Measurements from ENCODE around the gene SERINC3. TPM values are rescaled to one million over a fixed set of nuclear protein-coding genes. Genes with fewer than 3 reads are reported as not detected.

Gene SERINC3
- total RNA-seq, 4 donors from 2014 or later = 119 to 140 (median 131) TPM

DNA sequence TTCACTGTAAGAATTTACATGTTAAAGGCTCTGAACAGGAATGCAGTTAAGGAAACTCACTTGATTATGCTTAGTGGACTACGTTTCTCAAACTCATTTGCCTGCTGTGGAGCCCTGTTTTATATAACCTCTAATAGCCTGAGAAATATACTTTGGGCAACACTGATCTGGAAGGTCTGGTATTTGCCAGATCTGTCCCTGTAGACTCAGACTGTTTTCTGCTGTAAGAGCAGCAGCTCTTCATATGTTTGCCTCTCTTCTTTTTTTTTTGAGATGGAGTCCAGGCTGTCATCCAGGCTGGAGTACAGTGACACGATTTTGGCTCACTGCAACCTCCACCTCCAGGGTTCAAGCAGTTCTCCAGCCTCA, 36.1 kb downstream of the SERINC3 start:
- Histone ChIP-seq H3K4me3 (no peak overlapping the region), H3K27ac (peak overlapping the region in 1 of 4 donors; percentile 36), H3K9me3 (no peaks in the 10 kb centered on the region), H3K4me1 (peaks cover 0 to 12% (median 2%) of the 10 kb centered on the region in 3 donors), H3K27me3 (no peaks in the 10 kb centered on the region), H3K36me3 (peaks cover 0 to 100% of the 10 kb centered on the region in 2 donors)
- no peak for ATAC-seq
- TF ChIP-seq EP300 (IDR thresholded peaks at IDR 0.05) = no peak
- 65 to 76% methylated on average over 2 of the region's 2 CpGs for whole genome bisulfite sequencing, 2 donors (ENCODE audit: low coverage in 1 of 2)

DNA sequence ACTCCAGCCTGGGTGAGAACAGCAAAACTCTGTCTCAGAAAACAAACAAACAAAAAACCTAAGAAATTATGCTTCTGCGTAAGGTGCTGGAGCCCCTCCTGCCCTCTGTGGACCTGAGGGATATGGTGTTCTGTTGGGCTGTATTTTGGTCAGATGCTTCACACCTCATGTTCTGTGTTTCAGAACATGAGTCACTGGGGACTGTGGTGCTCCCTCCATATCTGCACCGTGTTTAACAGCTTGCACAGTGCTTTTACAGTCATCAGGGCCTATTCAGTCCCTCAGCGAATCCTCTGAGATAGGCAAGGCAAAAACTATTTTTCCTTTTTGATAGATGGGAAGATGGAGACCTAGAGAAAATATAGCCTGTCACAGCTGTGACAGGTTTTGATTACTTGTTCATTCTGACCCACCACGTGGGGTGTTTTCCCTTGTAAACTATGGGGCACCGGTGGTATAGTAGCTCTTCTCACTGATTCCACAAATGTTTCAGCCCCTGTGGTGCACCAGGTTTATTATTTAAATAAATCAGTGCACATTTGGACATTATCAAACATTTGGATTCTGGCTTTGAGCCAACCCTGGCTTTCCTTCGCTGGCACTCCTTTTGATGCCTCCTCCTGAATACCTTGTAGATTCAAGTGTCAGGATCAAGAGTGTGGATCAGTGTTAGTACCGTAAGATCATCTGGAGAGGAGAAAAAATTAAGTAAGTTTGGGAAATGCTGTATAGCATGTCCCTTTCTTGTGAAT, 36.6 kb downstream of the SERINC3 start:
- 74 to 81% methylated on average over 6 to 7 of the region's 7 CpGs for WGBS, 2 donors (ENCODE audit: low coverage in 1 of 2)
- peaks cover 0 to 100% of the 10 kb centered on the region in 2 donors for H3K36me3 ChIP-seq
- peaks cover 0 to 8% (median 2%) of the 10 kb centered on the region in 3 donors for H3K4me1 ChIP-seq
- no peak overlapping the region for H3K4me3 ChIP-seq
- peak; percentile 10 for TF ChIP-seq POLR2AphosphoS5 (IDR thresholded peaks at IDR 0.05)
- TF ChIP-seq, protein P1, sequence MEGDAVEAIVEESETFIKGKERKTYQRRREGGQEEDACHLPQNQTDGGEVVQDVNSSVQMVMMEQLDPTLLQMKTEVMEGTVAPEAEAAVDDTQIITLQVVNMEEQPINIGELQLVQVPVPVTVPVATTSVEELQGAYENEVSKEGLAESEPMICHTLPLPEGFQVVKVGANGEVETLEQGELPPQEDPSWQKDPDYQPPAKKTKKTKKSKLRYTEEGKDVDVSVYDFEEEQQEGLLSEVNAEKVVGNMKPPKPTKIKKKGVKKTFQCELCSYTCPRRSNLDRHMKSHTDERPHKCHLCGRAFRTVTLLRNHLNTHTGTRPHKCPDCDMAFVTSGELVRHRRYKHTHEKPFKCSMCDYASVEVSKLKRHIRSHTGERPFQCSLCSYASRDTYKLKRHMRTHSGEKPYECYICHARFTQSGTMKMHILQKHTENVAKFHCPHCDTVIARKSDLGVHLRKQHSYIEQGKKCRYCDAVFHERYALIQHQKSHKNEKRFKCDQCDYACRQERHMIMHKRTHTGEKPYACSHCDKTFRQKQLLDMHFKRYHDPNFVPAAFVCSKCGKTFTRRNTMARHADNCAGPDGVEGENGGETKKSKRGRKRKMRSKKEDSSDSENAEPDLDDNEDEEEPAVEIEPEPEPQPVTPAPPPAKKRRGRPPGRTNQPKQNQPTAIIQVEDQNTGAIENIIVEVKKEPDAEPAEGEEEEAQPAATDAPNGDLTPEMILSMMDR (IDR thresholded peaks at IDR 0.05) = no peak
- no peak for TF ChIP-seq POLR2A (IDR thresholded peaks at IDR 0.05)
- H3K27ac ChIP-seq = peak overlapping the region in 1 of 4 donors; percentile 13
- H3K27me3 ChIP-seq = no peaks in the 10 kb centered on the region
- ATAC-seq = no peak
- no peaks in the 10 kb centered on the region for H3K9me3 ChIP-seq

DNA sequence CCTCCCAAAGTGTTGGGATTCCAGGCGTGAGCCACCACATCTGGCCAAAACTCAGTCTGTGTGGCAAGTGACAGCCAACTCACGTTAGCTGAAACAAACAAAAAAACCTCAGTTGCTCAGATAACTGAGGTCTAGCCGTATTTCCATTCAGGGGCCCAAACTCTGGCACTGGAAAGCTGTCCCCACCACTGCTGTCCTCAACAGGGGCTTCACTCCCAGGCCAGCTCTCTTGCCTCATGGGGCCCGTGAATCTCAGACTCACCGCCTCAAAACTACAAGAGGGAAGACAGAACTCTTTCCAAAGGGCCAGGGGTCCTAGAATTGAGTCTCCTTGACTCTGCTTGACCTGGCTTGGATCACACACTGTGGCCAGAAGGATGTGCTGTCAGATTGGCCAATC, 38.8 kb downstream of the SERINC3 start:
- H3K9me3 ChIP-seq = no peaks in the 10 kb centered on the region
- no peaks in the 10 kb centered on the region for H3K27me3 ChIP-seq
- TF ChIP-seq EP300 (IDR thresholded peaks at IDR 0.05) (no peak), POLR2AphosphoS5 (IDR thresholded peaks at IDR 0.05) (no peak), POLR2A (IDR thresholded peaks at IDR 0.05) (no peak)
- TF ChIP-seq, protein P1 (IDR thresholded peaks at IDR 0.05) = no peak
- no peak for ATAC-seq
- peaks cover 0 to 87% of the 10 kb centered on the region in 2 donors for H3K36me3 ChIP-seq
- H3K4me3 ChIP-seq = no peak overlapping the region
- peaks cover 0 to 8% (median 2%) of the 10 kb centered on the region in 3 donors for H3K4me1 ChIP-seq
- H3K27ac ChIP-seq = no peak overlapping the region
- WGBS, 2 donors (ENCODE audit: low coverage in 1 of 2) = 100% methylated on average over 1 to 2 of the region's 5 CpGs

DNA sequence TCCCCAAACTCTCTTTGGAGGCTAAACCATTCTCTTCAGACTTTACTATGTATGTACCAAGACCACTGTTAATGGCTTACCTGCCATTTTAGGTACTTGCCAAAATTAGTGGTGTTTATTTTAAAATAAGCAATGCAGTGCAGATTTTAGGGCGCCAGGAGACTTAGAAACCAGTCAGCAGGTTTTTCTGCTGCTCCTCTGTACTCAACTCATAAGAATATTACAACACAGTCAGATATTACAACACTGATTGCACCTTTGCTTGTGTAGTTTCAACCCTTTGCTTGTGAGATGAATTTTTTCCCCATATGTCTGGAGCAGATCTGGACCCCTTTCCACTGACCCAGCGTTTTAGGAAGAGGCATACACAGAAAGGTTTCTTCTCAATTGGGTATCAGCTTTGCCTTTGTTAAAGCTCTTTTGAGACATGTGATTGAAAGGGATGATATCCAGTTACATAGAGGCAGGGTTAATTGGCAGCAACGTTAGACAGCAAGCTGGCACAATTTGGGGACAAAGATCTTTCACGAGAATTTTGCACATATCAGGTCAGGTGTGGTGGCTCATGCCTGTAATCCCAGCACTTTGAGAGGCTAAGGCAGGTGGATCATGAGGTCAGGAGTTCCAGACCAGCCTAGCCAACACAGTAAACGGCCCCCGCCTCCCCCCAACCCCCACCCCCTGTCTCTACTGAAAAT, 40.0 kb downstream of the SERINC3 start:
- Histone ChIP-seq H3K9me3 (no peaks in the 10 kb centered on the region), H3K27me3 (no peaks in the 10 kb centered on the region), H3K4me3 (no peak overlapping the region), H3K27ac (no peak overlapping the region), H3K4me1 (peaks cover 0 to 12% (median 2%) of the 10 kb centered on the region in 3 donors), H3K36me3 (peaks cover 0 to 74% of the 10 kb centered on the region in 2 donors)
- no peak for ATAC-seq
- 87 to 88% methylated on average over 2 to 3 of the region's 6 CpGs for WGBS, 2 donors (ENCODE audit: low coverage in 1 of 2)
- TF ChIP-seq, protein P1 (IDR thresholded peaks at IDR 0.05) = no peak
- no peak for TF ChIP-seq POLR2AphosphoS5 (IDR thresholded peaks at IDR 0.05)
- no peak for TF ChIP-seq POLR2A (IDR thresholded peaks at IDR 0.05)
- TF ChIP-seq EP300 (IDR thresholded peaks at IDR 0.05) = no peak

GRCh38 chr20:44480097-44480496, 41.8 kb downstream of the SERINC3 start:
- Histone ChIP-seq H3K4me1 (peaks cover 0 to 20% (median 0%) of the 10 kb centered on the region in 3 donors), H3K9me3 (no peaks in the 10 kb centered on the region), H3K4me3 (no peak overlapping the region), H3K27me3 (no peaks in the 10 kb centered on the region), H3K36me3 (peaks cover 0 to 57% of the 10 kb centered on the region in 2 donors), H3K27ac (no peak overlapping the region)
- ATAC-seq = no peak
- TF ChIP-seq EP300 (IDR thresholded peaks at IDR 0.05) = no peak
- no peak for TF ChIP-seq POLR2AphosphoS5 (IDR thresholded peaks at IDR 0.05)
- TF ChIP-seq POLR2A (IDR thresholded peaks at IDR 0.05) = no peak
- TF ChIP-seq, protein P1 (IDR thresholded peaks at IDR 0.05) = no peak
- WGBS, 2 donors (ENCODE audit: low coverage in 1 of 2) = 88 to 91% methylated on average over 10 to 17 of the region's 18 CpGs

Data from gastroesophageal sphincter (tissue), 4 donors.